H1 (cell line): ENCODE results near the gene MYOM3. TPM values are rescaled to one million over a fixed set of nuclear protein-coding genes. Genes with fewer than 3 reads are reported as not detected.

Experiments used
- CTCF ChIA-PET: fragments of 300-600 bp; sonication (Branson Sonifier 250); formaldehyde crosslinking; loops from one replicate; lab custom pipeline; 2021; ENCODE audit not compliant: partially characterized antibody; lab: Charles Lee
- POLR2A ChIA-PET: fragments of 300-600 bp; sonication (Branson Sonifier 250); formaldehyde crosslinking; loops from one replicate; lab custom pipeline; 2021; ENCODE audit warnings: inconsistent platforms; ENCODE audit not compliant: partially characterized antibody; lab: Charles Lee
- DNase-seq, 2 experiments: peaks; one replicate each; pipeline versions ENCODE4 v3.0.0 to v3.0.0-alpha.2; 2010 to 2022; ENCODE audit warnings: low spot score in 2 of 2, low read depth in 1 of 2, mixed read lengths in 1 of 2
- FAIRE-seq: peaks from 2 replicates; lab custom pipeline; 2011; peaks lifted over from hg19 to GRCh38; lab: Jason Lieb, UNC
- H2AFZ ChIP-seq: 2 replicates; pipeline ENCODE4 v1.8.1; 2012; ENCODE audit warnings: low read length, inconsistent platforms
- H2AK5ac ChIP-seq: 2 replicates; pipeline ENCODE4 v1.6.1; 2013; ENCODE audit warnings: low read depth, low read length
- H2BK120ac ChIP-seq: replicated peaks from 2 replicates; pipeline ENCODE3; 2013; ENCODE audit warnings: low read depth, low read length, inconsistent platforms
- H2BK12ac ChIP-seq: 2 replicates; pipeline ENCODE4 v1.6.1; 2013; ENCODE audit warnings: low read depth, low read length
- H2BK15ac ChIP-seq: 2 replicates; pipeline ENCODE4 v1.6.1; 2013; ENCODE audit warnings: low read length
- H2BK20ac ChIP-seq: 2 replicates; pipeline ENCODE4 v1.6.1; 2013; ENCODE audit warnings: low read length
- H2BK5ac ChIP-seq: 2 replicates; pipeline ENCODE4 v1.6.1; 2013; ENCODE audit warnings: low read depth, low read length
- H3K14ac ChIP-seq: 2 replicates; pipeline ENCODE4 v1.6.1; 2013; ENCODE audit warnings: inconsistent platforms; ENCODE audit not compliant: insufficient read length
- H3K18ac ChIP-seq: 2 replicates; pipeline ENCODE4 v1.6.1; 2013; ENCODE audit warnings: low read length; ENCODE audit errors: extremely low read depth
- H3K23ac ChIP-seq: 2 replicates; pipeline ENCODE4 v1.6.1; 2013; ENCODE audit warnings: inconsistent platforms; ENCODE audit not compliant: insufficient read length
- H3K23me2 ChIP-seq: 2 replicates; pipeline ENCODE4 v1.6.1; 2013; ENCODE audit warnings: low read depth, low read length
- H3K27ac ChIP-seq: 2 replicates; pipeline ENCODE4 v1.6.1; 2011; ENCODE audit warnings: low read depth, low read length, inconsistent platforms
- H3K27me3 ChIP-seq, 4 experiments: replicated peaks in 1 of 4; 1 replicate in 1 of 4; 2 replicates in 3 of 4; pipeline versions ENCODE4 v1.6.1 to v1.8.1; 2011 to 2013; ENCODE audit warnings: low read length in 3 of 4, mild to moderate bottlenecking in 3 of 4, inconsistent platforms in 2 of 4, mixed read lengths in 2 of 4, moderate library complexity in 1 of 4; ENCODE audit not compliant: control insufficient read depth in 3 of 4, insufficient read depth in 3 of 4; ENCODE audit errors: extremely low read depth in 1 of 4
- H3K36me3 ChIP-seq, 4 experiments: 2 replicates each; pipeline versions ENCODE4 v1.6.1 to v1.8.1; 2011 to 2013; ENCODE audit warnings: mild to moderate bottlenecking in 4 of 4, low read length in 3 of 4, moderate library complexity in 2 of 4, control low read depth in 1 of 4, inconsistent platforms in 1 of 4; ENCODE audit not compliant: insufficient read depth in 4 of 4, control insufficient read depth in 2 of 4
- H3K4ac ChIP-seq: replicated peaks from 2 replicates; pipeline ENCODE3; 2013; ENCODE audit warnings: low read length, low read depth, mixed read lengths, inconsistent platforms; ENCODE audit not compliant: insufficient read length
- H3K4me1 ChIP-seq, 4 experiments: replicated peaks in 1 of 4; 1 replicate in 1 of 4; 2 replicates in 3 of 4; pipeline versions ENCODE4 v1.6.1 to v1.8.1; 2011 to 2013; ENCODE audit warnings: low read length in 3 of 4, inconsistent platforms in 2 of 4, mixed read lengths in 1 of 4; ENCODE audit not compliant: insufficient read depth in 4 of 4, control insufficient read depth in 3 of 4
- H3K4me2 ChIP-seq, 2 experiments: 2 replicates each; pipeline versions ENCODE4 v1.6.1 to v1.8.1; 2011 to 2013; ENCODE audit warnings: low read depth in 2 of 2, low read length in 2 of 2, control low read depth in 1 of 2, inconsistent platforms in 1 of 2, mild to moderate bottlenecking in 1 of 2; ENCODE audit not compliant: insufficient read depth in 1 of 2
- H3K4me3 ChIP-seq, 4 experiments: fragments of 200-600, 300-600 bp in 1 of 4; sonication (generic), shearing (Covaris generic), sonication (Bioruptor Twin) in 1 of 4; 2 replicates each; pipeline versions ENCODE4 v1.5.1 to v1.8.1; 2011 to 2016; ENCODE audit warnings: low read length in 4 of 4, low read depth in 3 of 4, control low read depth in 2 of 4, inconsistent platforms in 2 of 4, mild to moderate bottlenecking in 2 of 4, mixed read lengths in 1 of 4, moderate library complexity in 1 of 4; ENCODE audit not compliant: insufficient read depth in 2 of 4; ENCODE audit errors: extremely low read depth in 1 of 4
- H3K56ac ChIP-seq: replicated peaks from 2 replicates; pipeline ENCODE3; 2013; ENCODE audit warnings: low read depth, mild to moderate bottlenecking, mixed read lengths, low read length, inconsistent platforms; ENCODE audit not compliant: insufficient read length
- H3K79me1 ChIP-seq: 2 replicates; pipeline ENCODE4 v1.6.1; 2013; ENCODE audit warnings: low read depth, low read length, control low read depth
- H3K79me2 ChIP-seq, 2 experiments: 2 replicates each; pipeline versions ENCODE4 v1.6.1 to v1.8.1; 2012 to 2013; ENCODE audit warnings: low read length in 2 of 2, mild to moderate bottlenecking in 2 of 2, inconsistent platforms in 1 of 2; ENCODE audit not compliant: insufficient read depth in 2 of 2, control insufficient read depth in 1 of 2
- H3K9ac ChIP-seq, 4 experiments: replicated peaks in 1 of 4; 1 replicate in 1 of 4; 2 replicates in 3 of 4; pipeline versions ENCODE4 v1.6.1 to v1.8.1; 2011 to 2013; ENCODE audit warnings: low read depth in 3 of 4, low read length in 3 of 4, control low read depth in 2 of 4, mild to moderate bottlenecking in 2 of 4, moderate library complexity in 2 of 4, inconsistent platforms in 1 of 4; ENCODE audit errors: extremely low read depth in 1 of 4
- H3K9me3 ChIP-seq, 2 experiments: 2 replicates each; pipeline versions ENCODE4 v1.6.1 to v1.8.1; 2012 to 2013; ENCODE audit warnings: mild to moderate bottlenecking in 2 of 2, moderate library complexity in 2 of 2, control low read depth in 1 of 2, inconsistent platforms in 1 of 2, low read depth in 1 of 2, low read length in 1 of 2, mixed read lengths in 1 of 2; ENCODE audit not compliant: insufficient read depth in 2 of 2
- H4K20me1 ChIP-seq, 2 experiments: replicated peaks in 1 of 2; 2 replicates each; pipeline versions ENCODE3 to v1.8.1; 2011 to 2013; ENCODE audit warnings: inconsistent platforms in 2 of 2, low read length in 2 of 2, mild to moderate bottlenecking in 1 of 2; ENCODE audit not compliant: insufficient read depth in 2 of 2, control insufficient read depth in 1 of 2
- H4K5ac ChIP-seq: 2 replicates; pipeline ENCODE4 v1.6.1; 2013; ENCODE audit warnings: low read length, low read depth, mixed read lengths, inconsistent platforms; ENCODE audit not compliant: insufficient read length
- H4K8ac ChIP-seq: 2 replicates; pipeline ENCODE4 v1.8.0; 2013; ENCODE audit warnings: mild to moderate bottlenecking, moderate library complexity, low read length, inconsistent platforms; ENCODE audit not compliant: insufficient read depth; ENCODE audit errors: extremely low read depth
- H4K91ac ChIP-seq: replicated peaks from 2 replicates; pipeline ENCODE3; 2013; ENCODE audit warnings: low read length, mixed read lengths, inconsistent platforms; ENCODE audit not compliant: insufficient read length
- CEBPB ChIP-seq: IDR thresholded peaks from 2 replicates; pipeline ENCODE4 v1.6.1; 2012; ENCODE audit warnings: low read depth, low read length
- EZH2 ChIP-seq: fragments of 200-600 bp; sonication (generic); IDR thresholded peaks from 2 replicates; pipeline ENCODE4 v1.7.1; 2012; ENCODE audit warnings: low read depth, mild to moderate bottlenecking, moderate library complexity, low read length, inconsistent platforms; ENCODE audit not compliant: severe bottlenecking
- GABPA ChIP-seq: IDR thresholded peaks from 2 replicates; pipeline ENCODE4 v1.6.1; 2011; ENCODE audit warnings: mild to moderate bottlenecking, low read length, moderate library complexity, borderline replicate concordance; ENCODE audit not compliant: insufficient read depth
- HDAC2 ChIP-seq, 2 experiments: fragments of 300-600 bp in 1 of 2; sonication (generic) in 1 of 2; IDR thresholded peaks; 2 replicates each; pipeline ENCODE4 v1.6.1; 2011 to 2012; ENCODE audit warnings: low read depth in 2 of 2, low read length in 2 of 2, mild to moderate bottlenecking in 2 of 2, moderate library complexity in 2 of 2, borderline replicate concordance in 1 of 2, inconsistent platforms in 1 of 2
- PHF8 ChIP-seq: fragments of 200-600 bp; sonication (generic); conservative IDR thresholded peaks from 2 replicates; pipeline ENCODE4 v1.7.1; 2012; ENCODE audit warnings: low read depth, mild to moderate bottlenecking, inconsistent platforms, low read length, moderate library complexity
- RFX5 ChIP-seq: IDR thresholded peaks from 2 replicates; pipeline ENCODE4 v1.6.1; 2011; ENCODE audit warnings: low read depth, low read length, improper control_type of control experiment, borderline replicate concordance
- SP2 ChIP-seq: IDR thresholded peaks from 2 replicates; pipeline ENCODE4 v1.6.1; 2012; ENCODE audit warnings: mild to moderate bottlenecking, low read length, inconsistent platforms
- TAF1 ChIP-seq: IDR thresholded peaks from 2 replicates; pipeline ENCODE4 v1.6.1; 2011; ENCODE audit warnings: mild to moderate bottlenecking, low read depth, low read length
- TCF12 ChIP-seq: IDR thresholded peaks from 2 replicates; pipeline ENCODE4 v1.6.1; 2011; ENCODE audit warnings: low read depth, mild to moderate bottlenecking, low read length
- YY1 ChIP-seq: IDR thresholded peaks from 2 replicates; pipeline ENCODE4 v1.6.1; 2011; ENCODE audit warnings: low read depth, mild to moderate bottlenecking, low read length
- ZNF274 ChIP-seq: IDR thresholded peaks from 2 replicates; pipeline ENCODE4 v1.7.0; 2012; ENCODE audit warnings: low read length, borderline replicate concordance; ENCODE audit errors: extremely low read depth
- WGBS, 2 experiments: shearing (Covaris generic) in 1 of 2; methylation state at CpG; one replicate each; pipeline versions ENCODE4 v1.1.6 to v1.1.7; 2013 to 2015; ENCODE audit warnings: low lambda C conversion rate in 2 of 2, mixed read lengths in 2 of 2, inconsistent platforms in 1 of 2, low coverage in 1 of 2, missing lambda C conversion rate in 1 of 2; ENCODE audit not compliant: insufficient replicate concordance in 2 of 2, insufficient coverage in 1 of 2, insufficient read length in 1 of 2; ENCODE audit errors: extremely low coverage in 1 of 2, missing lambda C conversion rate in 1 of 2; 5-methylcytosine and 5-hydroxymethylcytosine counted together
- polyA plus RNA-seq, 7 experiments: library from polyadenylated mRNA; depleted of rRNA in 3 of 7; stranded (reverse) in 5 of 7; unstranded in 2 of 7; fragments of >200 nt in 5 of 7; fragments of 200-250 nt in 2 of 7; gene quantifications; 1 replicate in 5 of 7; 2 replicates in 1 of 7; 4 replicates in 1 of 7; pipeline versions ENCODE4 v1.2.1 to v1.2.3, GENCODE V29; 2011 to 2013; ENCODE audit warnings: missing spikeins in 2 of 7, mixed read lengths in 2 of 7
- total RNA-seq: library from RNA; stranded (reverse); fragmentation: NEBNext Ultra II Directional; extraction: Animal tissue kit (Norgen Biotek cat#: 25700); gene quantifications from 2 replicates; pipeline ENCODE4 v1.2.1, GENCODE V29; 2021

MYOM3 gene
- total and polyA plus RNA-seq, 2 of the 8 experiments (the other 6 are each of a cell fraction or from before 2014, with no cell fraction given) = 0.08 to 0.09 TPM

- Histone ChIP-seq H2BK5ac (no peak overlapping the region), H2BK12ac (no peak overlapping the region), H2BK120ac (no peak overlapping the region), H3K79me1 (no peaks in the 10 kb centered on the region; the same call in 1 of the 2 replicates), H2BK20ac (no peak overlapping the region), H3K23me2 (peaks cover 1% of the 10 kb centered on the region; the same call in 1 of the 2 replicates), H3K23ac (no peak overlapping the region), H3K4ac (no peak overlapping the region), H3K9me3 (no peaks in the 10 kb centered on the region), H3K36me3 (no peaks in the 10 kb centered on the region), H3K18ac (no peak overlapping the region), H3K4me2 (no peak overlapping the region), H3K4me1 (peaks cover 0 to 2% (median 0%) of the 10 kb centered on the region in 4 experiments; a peak in 1 of 7 replicates), H3K14ac (no peak overlapping the region), H2BK15ac (no peak overlapping the region), H2AFZ (no peak overlapping the region), H3K27ac (no peak overlapping the region), H3K56ac (no peak overlapping the region), H3K9ac (no peak overlapping the region), H4K20me1 (no peaks in the 10 kb centered on the region), H3K79me2 (no peaks in the 10 kb centered on the region), H3K27me3 (no peaks in the 10 kb centered on the region), H4K5ac (no peak overlapping the region), H3K4me3 (no peak overlapping the region), H2AK5ac (peak overlapping the region; percentile 65; the same call in 1 of the 2 replicates), H4K91ac (no peak overlapping the region), H4K8ac (no peak overlapping the region)
- CTCF ChIA-PET = interaction anchor here (1.4 to 3.8 kb wide), 4 partner anchors 9 to 47 kb away, joined by 5 to 24 read pairs (median 12); no protein-coding TSS in a partner anchor
- 91% methylated on average over 10 of the region's 10 CpGs; no CpG with 5 or more reads in 1 of the 2 experiments for WGBS, 2 experiments
- TF ChIP-seq CEBPB (no peak), PHF8 (no peak), YY1 (no peak), TCF12 (no peak), TAF1 (no peak), HDAC2 (IDR thresholded peaks at IDR 0.05; ENCODE audit: borderline replicate concordance in 1 of 2, low read depth in 2 of 2, low read length in 2 of 2) (no peak), GABPA (no peak), SP2 (no peak), RFX5 (no peak), ZNF274 (no peak), EZH2 (no peak)
- DNase-seq (no peak), FAIRE-seq (no peak)
- POLR2A ChIA-PET = interaction anchor here (0.9 to 2.9 kb wide), 3 partner anchors 9 to 11 kb away, joined by 4 to 16 read pairs (median 5); no protein-coding TSS in a partner anchor
These were observed 29.5 kb upstream of the MYOM3 start for GRCh38 chr1:24141311-24141997.
